Smooth muscle cell (in vitro differentiated cells): ENCODE measurements around the gene SORT1. TPM values are rescaled to one million over a fixed set of nuclear protein-coding genes. Genes with fewer than 3 reads are reported as not detected.

Source experiments
- DNase-seq: peaks from one replicate; lab custom pipeline; 2025; ENCODE audit not compliant: unreplicated experiment; lab: John Stamatoyannopoulos, UW
- H2AFZ ChIP-seq: fragments of 200-600 bp; sonication (generic); 2 replicates; pipeline ENCODE4 v1.6.0; 2016; ENCODE audit warnings: antibody characterized with exemption, low read depth, mild to moderate bottlenecking
- H3F3A ChIP-seq: fragments of 200-600 bp; sonication (generic); 2 replicates; pipeline ENCODE4 v1.6.0; 2017; ENCODE audit warnings: antibody characterized with exemption, low read depth
- H3K27ac ChIP-seq: fragments of 200-600 bp; sonication (generic); 2 replicates; pipeline ENCODE4 v1.5.1; 2016; ENCODE audit warnings: low read depth, mild to moderate bottlenecking
- H3K27me3 ChIP-seq: fragments of 200-600 bp; sonication (generic); 2 replicates; pipeline ENCODE4 v1.6.1; 2016; ENCODE audit warnings: low read depth, mild to moderate bottlenecking
- H3K36me3 ChIP-seq: fragments of 200-600 bp; sonication (generic); 2 replicates; pipeline ENCODE4 v1.5.1; 2016; ENCODE audit warnings: low read depth
- H3K4me1 ChIP-seq: fragments of 200-600 bp; sonication (generic); 2 replicates; pipeline ENCODE4 v1.5.1; 2016; ENCODE audit warnings: low read depth
- H3K4me2 ChIP-seq: fragments of 200-600 bp; sonication (generic); 2 replicates; pipeline ENCODE4 v1.6.0; 2016; ENCODE audit warnings: mild to moderate bottlenecking
- H3K4me3 ChIP-seq: fragments of 200-600 bp; sonication (generic); 2 replicates; pipeline ENCODE4 v1.5.1; 2016; ENCODE audit warnings: mild to moderate bottlenecking
- H3K79me2 ChIP-seq: fragments of 200-600 bp; sonication (generic); 2 replicates; pipeline ENCODE4 v1.6.0; 2016; ENCODE audit warnings: low read depth, mild to moderate bottlenecking
- H3K9ac ChIP-seq: fragments of 200-600 bp; sonication (generic); 2 replicates; pipeline ENCODE4 v1.6.0; 2016; ENCODE audit warnings: low read depth
- H3K9me3 ChIP-seq: fragments of 200-600 bp; sonication (generic); replicated peaks from 2 replicates; pipeline ENCODE4 v1.5.1; 2016; ENCODE audit warnings: low read depth
- H4K20me1 ChIP-seq: fragments of 200-600 bp; sonication (generic); 2 replicates; pipeline ENCODE4 v1.6.0; 2016; ENCODE audit warnings: low read depth
- WGBS: methylation state at CpG from one replicate; pipeline ENCODE4 v1.1.7; 2016; ENCODE audit warnings: low lambda C conversion rate; 5-methylcytosine and 5-hydroxymethylcytosine counted together
- polyA plus RNA-seq: library from polyadenylated mRNA; unstranded; fragments of >200 nt; fragmentation: Nextera tagmentation; extraction: Ambion mirVana; gene quantifications from 2 replicates; pipeline ENCODE4 v1.2.1, GENCODE V29; 2016
- total RNA-seq: library from RNA; depleted of rRNA; stranded (reverse); fragments of >200 nt; gene quantifications from 2 replicates; pipeline ENCODE4 v1.2.3, GENCODE V29; 2014
- TF ChIP-seq, protein P1 (sequence below): fragments of 200-600 bp; sonication (generic); IDR thresholded peaks from 2 replicates; pipeline ENCODE4 v1.5.1; 2017; ENCODE audit warnings: borderline replicate concordance, mild to moderate bottlenecking, antibody characterized with exemption; ENCODE audit not compliant: insufficient read depth, poor library complexity, severe bottlenecking

The SORT1 gene
- total and polyA plus RNA-seq, 2 experiments from 2014 or later: 9.8 to 31.4 TPM

DNA sequence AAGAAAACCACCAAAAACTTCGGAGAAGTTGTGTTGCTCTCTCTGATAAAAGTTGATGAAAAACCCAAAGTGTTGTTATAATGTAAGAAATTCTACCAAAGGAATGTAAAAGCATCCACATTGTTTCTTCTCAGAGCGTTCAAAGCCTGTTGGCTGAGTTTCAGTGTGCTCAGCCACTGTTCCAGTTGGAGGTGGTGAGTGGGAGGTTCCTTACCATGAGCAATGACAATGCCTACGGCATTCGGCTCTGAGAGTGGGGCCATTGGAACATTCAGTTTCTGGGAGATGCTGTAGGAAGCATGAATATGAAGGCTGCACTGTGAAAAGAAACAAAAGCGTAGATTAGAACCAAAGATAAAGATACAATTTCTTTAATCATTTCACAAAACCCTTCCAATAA is 70.4 kb downstream of the SORT1 start:
- no peak overlapping the region for H2AFZ ChIP-seq
- peaks cover 3% of the 10 kb centered on the region for H3K9me3 ChIP-seq
- no peaks in the 10 kb centered on the region for H3K4me1 ChIP-seq
- H3K36me3 ChIP-seq: peaks cover 3% of the 10 kb centered on the region
- no peak overlapping the region for H3K4me3 ChIP-seq
- H3K4me2 ChIP-seq: no peak overlapping the region
- H3K79me2 ChIP-seq: no peaks in the 10 kb centered on the region
- H3K27ac ChIP-seq: no peak overlapping the region
- H3K9ac ChIP-seq: no peak overlapping the region
- H4K20me1 ChIP-seq: no peaks in the 10 kb centered on the region
- H3K27me3 ChIP-seq: no peaks in the 10 kb centered on the region
- TF ChIP-seq, protein P1, sequence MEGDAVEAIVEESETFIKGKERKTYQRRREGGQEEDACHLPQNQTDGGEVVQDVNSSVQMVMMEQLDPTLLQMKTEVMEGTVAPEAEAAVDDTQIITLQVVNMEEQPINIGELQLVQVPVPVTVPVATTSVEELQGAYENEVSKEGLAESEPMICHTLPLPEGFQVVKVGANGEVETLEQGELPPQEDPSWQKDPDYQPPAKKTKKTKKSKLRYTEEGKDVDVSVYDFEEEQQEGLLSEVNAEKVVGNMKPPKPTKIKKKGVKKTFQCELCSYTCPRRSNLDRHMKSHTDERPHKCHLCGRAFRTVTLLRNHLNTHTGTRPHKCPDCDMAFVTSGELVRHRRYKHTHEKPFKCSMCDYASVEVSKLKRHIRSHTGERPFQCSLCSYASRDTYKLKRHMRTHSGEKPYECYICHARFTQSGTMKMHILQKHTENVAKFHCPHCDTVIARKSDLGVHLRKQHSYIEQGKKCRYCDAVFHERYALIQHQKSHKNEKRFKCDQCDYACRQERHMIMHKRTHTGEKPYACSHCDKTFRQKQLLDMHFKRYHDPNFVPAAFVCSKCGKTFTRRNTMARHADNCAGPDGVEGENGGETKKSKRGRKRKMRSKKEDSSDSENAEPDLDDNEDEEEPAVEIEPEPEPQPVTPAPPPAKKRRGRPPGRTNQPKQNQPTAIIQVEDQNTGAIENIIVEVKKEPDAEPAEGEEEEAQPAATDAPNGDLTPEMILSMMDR: no peak
- DNase-seq: no peak
- H3F3A ChIP-seq: no peaks in the 10 kb centered on the region
- WGBS: 87% methylated on average over 5 of the region's 5 CpGs

DNA sequence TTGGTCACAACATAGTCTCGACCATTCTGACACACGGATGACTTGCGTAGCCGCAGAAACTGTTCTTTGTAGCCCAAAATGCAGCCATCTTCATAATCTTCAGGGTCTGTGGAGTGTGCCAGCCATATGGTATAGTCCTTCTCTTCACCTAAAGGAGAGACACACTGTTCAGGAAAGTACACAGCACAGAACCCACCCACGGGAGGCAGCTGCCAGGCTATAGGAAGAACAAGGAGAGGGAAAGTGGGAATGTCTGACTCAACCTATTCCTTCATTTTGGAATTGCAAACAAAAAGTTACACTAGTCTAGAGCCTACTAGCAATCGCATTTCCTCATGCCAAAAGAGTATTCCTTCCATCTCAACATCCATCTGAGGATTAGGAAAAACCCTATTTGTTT is 74.7 kb downstream of the SORT1 start:
- no peaks in the 10 kb centered on the region for H3K79me2 ChIP-seq
- no peaks in the 10 kb centered on the region for H3K36me3 ChIP-seq
- TF ChIP-seq, protein P1: no peak
- no peaks in the 10 kb centered on the region for H3K4me1 ChIP-seq
- H3K9me3 ChIP-seq: no peaks in the 10 kb centered on the region
- no peaks in the 10 kb centered on the region for H3F3A ChIP-seq
- no peak for DNase-seq
- no peaks in the 10 kb centered on the region for H3K27me3 ChIP-seq
- no peaks in the 10 kb centered on the region for H4K20me1 ChIP-seq
- H3K4me2 ChIP-seq: no peak overlapping the region
- WGBS: 95% methylated on average over 6 of the region's 6 CpGs
- H3K27ac ChIP-seq: no peak overlapping the region
- H3K4me3 ChIP-seq: no peak overlapping the region
- H3K9ac ChIP-seq: no peak overlapping the region
- no peak overlapping the region for H2AFZ ChIP-seq

DNA sequence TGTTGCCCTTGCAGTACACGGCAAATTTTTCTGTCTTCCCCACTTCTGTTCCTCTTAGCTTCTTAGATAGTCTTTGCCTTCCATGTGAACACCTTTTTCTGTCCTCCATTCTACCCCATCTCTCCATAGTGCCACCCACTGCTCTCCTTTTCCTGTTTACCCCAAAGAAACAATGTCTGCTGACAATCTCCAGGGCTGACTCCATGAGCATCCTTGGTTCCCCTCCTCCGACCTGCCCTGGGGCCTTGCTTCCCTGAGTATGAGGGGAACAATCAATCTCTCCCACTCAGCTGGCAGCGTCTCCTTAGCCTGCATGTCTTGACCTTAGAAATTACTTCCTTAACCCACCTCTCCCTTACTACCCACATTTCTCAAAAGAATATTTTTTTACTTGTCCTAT is 78.6 kb downstream of the SORT1 start:
- no peaks in the 10 kb centered on the region for H3K36me3 ChIP-seq
- H3F3A ChIP-seq: no peaks in the 10 kb centered on the region
- WGBS: 78% methylated on average over 3 of the region's 3 CpGs
- H3K79me2 ChIP-seq: no peaks in the 10 kb centered on the region
- H3K9me3 ChIP-seq: no peaks in the 10 kb centered on the region
- H4K20me1 ChIP-seq: no peaks in the 10 kb centered on the region
- H3K4me2 ChIP-seq: no peak overlapping the region
- no peak overlapping the region for H3K4me3 ChIP-seq
- H3K4me1 ChIP-seq: no peaks in the 10 kb centered on the region
- H3K27me3 ChIP-seq: no peaks in the 10 kb centered on the region
- no peak overlapping the region for H3K27ac ChIP-seq
- H3K9ac ChIP-seq: no peak overlapping the region
- TF ChIP-seq, protein P1: no peak
- no peak for DNase-seq
- H2AFZ ChIP-seq: no peak overlapping the region

DNA sequence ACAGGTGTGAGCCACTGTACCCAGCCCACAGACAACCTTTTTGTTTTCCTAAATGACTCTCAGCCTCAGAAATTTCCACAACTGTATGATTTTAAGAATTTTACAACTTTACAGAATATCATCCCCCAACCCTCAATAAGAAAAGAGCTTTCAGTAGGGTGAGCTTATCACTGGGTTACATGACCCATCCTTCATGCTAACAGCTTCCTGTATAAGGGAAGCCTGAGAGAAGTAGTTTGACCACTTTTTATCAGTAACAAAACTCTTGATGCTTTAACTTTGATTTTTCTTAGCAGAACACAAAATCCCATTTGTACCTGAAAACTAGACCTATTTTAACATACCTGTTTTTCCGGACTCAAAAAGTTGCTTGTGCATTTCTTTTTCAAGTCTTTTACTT is 81.2 kb downstream of the SORT1 start:
- H3K9me3 ChIP-seq: no peaks in the 10 kb centered on the region
- H3F3A ChIP-seq: no peaks in the 10 kb centered on the region
- H3K4me1 ChIP-seq: no peaks in the 10 kb centered on the region
- WGBS: 97% methylated on average over 1 of the region's 1 CpG
- no peak overlapping the region for H3K4me3 ChIP-seq
- no peak overlapping the region for H3K4me2 ChIP-seq
- H3K9ac ChIP-seq: no peak overlapping the region
- H3K36me3 ChIP-seq: no peaks in the 10 kb centered on the region
- H4K20me1 ChIP-seq: no peaks in the 10 kb centered on the region
- DNase-seq: no peak
- H3K27me3 ChIP-seq: no peaks in the 10 kb centered on the region
- H2AFZ ChIP-seq: no peak overlapping the region
- TF ChIP-seq, protein P1: no peak
- H3K27ac ChIP-seq: no peak overlapping the region
- no peaks in the 10 kb centered on the region for H3K79me2 ChIP-seq
